Measurements from ENCODE around the gene GRK1.
A peak's percentile ranks its signal among the peaks of the same experiment; 100 is the strongest.
"Not testable (repeated sequence)": the region's sequence is repeated elsewhere in the genome, so short reads cannot be mapped to it uniquely, and the experiment has no call there.

GRK1 gene

GRCh38 chr13:113665597-113666328 is 1.3 kb upstream of the GRK1 start:
- no peak for DNase-seq (ENCODE audit: low read depth in 2 of 2)

GRCh38 chr13:113666329-113666670 is 719 bp upstream of the GRK1 start:
- no peak for DNase-seq (ENCODE audit: low read depth in 2 of 2)

DNA sequence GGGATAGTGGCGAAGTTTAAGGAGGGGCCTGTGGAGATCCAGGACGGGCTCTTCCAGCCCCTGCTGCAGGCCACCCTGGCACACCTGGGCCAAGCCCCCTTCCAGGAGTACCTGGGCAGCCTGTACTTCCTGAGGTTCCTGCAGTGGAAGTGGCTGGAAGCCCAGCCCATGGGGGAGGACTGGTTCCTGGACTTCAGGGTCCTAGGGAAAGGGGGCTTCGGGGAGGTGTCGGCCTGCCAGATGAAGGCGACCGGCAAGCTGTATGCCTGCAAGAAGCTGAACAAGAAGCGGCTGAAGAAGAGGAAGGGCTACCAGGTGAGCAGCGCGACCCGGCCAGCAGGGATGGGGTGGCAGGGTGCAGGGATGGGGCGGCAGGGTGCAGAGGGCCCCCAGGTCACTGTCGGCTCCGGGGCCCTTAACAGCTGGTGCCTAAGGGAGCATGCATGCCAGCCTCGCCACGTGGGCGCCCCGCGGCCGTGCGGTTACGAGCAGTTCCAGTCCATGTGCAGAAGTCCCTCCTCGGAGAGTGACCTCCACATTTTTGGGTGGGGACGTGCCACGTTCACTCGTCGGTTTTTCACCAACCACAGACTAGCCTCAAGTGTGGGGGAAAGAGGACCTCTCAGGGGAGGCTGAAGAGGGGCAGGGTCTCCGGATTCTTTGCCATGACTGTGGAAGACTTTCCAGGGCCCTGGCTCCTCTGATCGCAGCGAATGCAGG is 912 bp downstream of the GRK1 start:
- DNase-seq (ENCODE audit: low read depth in 2 of 2): no peak

- DNase-seq (ENCODE audit: low read depth in 2 of 2): no peak
Observed at GRCh38 chr13:113668491-113668971, 1.5 kb downstream of the GRK1 start.

DNA sequence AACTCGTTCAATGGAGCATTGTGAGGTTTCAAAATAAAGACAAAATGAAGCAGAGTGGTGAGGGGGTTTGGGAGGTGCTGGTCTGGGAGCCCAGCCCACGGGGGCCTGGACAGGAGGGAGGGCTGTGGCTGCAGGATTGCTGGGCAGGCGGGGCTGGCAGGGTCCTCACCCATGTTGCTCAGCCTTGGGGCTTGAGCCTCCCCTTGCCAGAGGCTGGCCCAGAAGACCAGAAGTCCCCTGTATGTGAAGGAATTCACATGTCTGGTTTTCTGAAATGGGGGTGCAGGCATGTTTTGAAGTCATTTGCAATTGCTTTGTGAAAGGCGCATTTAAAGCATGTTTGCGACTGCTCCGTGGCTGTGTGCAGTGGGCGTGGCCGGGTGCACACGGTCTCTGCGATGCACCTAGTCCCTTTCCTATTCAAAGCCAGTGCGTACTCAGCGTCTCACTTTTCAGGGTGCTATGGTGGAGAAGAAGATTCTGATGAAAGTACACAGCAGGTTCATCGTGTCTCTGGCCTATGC is 2.3 kb downstream of the GRK1 start:
- no peak for DNase-seq (ENCODE audit: low read depth in 2 of 2)

- no peak for DNase-seq (ENCODE audit: low read depth in 2 of 2)
Observed at GRCh38 chr13:113669755-113670341, 2.8 kb downstream of the GRK1 start.

- no peak for DNase-seq (ENCODE audit: low read depth in 2 of 2)
Observed at GRCh38 chr13:113670541-113670940, 3.5 kb downstream of the GRK1 start.

GRCh38 chr13:113671066-113672001 is 4.3 kb downstream of the GRK1 start:
- no peak for DNase-seq (ENCODE audit: low read depth in 2 of 2)

GRCh38 chr13:113672002-113672651 is 5.1 kb downstream of the GRK1 start:
- DNase-seq (ENCODE audit: low read depth in 2 of 2): no peak

GRCh38 chr13:113722921-113723320 is 55.9 kb downstream of the GRK1 start:
- DNase-seq (ENCODE audit: low read depth in 2 of 2): no peak

- DNase-seq (ENCODE audit: low read depth in 2 of 2): no peak
Observed at GRCh38 chr13:113723410-113724015, 56.5 kb downstream of the GRK1 start.

DNA sequence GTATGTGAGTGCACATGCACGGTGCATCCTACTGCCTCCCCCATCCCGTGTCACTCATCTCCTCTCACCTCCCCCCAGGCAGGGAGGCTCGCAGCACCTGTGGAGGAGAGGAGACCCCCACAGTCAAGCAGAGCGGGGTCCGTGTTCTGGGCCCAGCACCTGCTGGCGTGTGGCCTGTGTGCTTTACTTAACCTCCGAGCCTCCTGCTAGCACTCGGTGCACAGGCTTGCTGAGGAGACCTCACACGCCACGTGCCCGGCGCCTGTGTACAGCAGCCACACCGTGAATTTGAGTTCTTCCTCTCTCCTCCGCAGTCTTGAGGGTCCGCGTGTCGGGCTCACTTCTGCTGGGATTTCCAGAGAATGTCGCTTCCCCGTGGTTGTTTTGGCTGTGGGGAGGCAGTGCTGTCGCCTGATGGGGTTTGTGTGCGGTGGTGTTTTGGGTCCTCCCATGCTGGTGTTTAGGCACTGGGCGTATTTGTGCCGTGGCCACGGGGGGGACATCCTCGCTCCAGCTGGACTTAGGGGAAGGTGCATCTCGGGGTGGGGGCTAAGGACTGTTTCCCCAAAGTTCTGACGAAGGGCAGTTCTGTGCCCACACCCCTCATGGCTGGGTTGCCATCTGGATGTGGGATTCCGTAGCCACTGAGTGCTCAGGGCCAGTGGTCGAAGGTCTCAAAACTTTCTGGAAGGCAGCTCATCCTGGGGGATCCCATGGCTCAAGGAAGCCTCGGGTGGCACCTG is 57.2 kb downstream of the GRK1 start:
- no peak for DNase-seq (ENCODE audit: low read depth in 2 of 2)

GRCh38 chr13:113724780-113725315 is 57.8 kb downstream of the GRK1 start:
- DNase-seq (ENCODE audit: low read depth in 2 of 2): peak; percentile 70 to 76

DNA sequence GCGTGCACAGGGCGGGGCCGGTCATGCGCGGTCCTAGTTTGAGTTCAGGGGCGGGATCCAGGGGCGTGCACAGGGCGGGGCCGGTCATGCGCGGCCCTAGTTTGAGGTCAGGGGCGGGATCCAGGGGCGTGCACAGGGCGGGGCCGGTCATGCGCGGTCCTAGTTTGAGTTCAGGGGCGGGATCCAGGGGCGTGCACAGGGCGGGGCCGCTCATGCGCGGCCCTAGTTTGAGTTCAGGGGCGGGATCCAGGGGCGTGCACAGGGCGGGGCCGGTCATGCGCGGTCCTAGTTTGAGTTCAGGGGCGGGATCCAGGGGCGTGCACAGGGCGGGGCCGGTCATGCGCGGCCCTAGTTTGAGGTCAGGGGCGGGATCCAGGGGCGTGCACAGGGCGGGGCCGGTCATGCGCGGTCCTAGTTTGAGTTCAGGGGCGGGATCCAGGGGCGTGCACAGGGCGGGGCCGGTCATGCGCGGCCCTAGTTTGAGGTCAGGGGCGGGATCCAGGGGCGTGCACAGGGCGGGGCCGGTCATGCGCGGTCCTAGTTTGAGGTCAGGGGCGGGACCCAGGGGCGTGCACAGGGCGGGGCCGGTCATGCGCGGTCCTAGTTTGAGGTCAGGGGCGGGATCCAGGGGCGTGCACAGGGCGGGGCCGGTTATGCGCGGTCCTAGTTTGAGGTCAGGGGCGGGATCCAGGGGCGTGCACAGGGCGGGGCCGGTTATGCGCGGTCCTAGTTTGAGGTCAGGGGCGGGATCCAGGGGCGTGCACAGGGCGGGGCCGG is 58.5 kb downstream of the GRK1 start:
- peak; percentile 27 to 42 for DNase-seq (ENCODE audit: low read depth in 2 of 2)

DNA sequence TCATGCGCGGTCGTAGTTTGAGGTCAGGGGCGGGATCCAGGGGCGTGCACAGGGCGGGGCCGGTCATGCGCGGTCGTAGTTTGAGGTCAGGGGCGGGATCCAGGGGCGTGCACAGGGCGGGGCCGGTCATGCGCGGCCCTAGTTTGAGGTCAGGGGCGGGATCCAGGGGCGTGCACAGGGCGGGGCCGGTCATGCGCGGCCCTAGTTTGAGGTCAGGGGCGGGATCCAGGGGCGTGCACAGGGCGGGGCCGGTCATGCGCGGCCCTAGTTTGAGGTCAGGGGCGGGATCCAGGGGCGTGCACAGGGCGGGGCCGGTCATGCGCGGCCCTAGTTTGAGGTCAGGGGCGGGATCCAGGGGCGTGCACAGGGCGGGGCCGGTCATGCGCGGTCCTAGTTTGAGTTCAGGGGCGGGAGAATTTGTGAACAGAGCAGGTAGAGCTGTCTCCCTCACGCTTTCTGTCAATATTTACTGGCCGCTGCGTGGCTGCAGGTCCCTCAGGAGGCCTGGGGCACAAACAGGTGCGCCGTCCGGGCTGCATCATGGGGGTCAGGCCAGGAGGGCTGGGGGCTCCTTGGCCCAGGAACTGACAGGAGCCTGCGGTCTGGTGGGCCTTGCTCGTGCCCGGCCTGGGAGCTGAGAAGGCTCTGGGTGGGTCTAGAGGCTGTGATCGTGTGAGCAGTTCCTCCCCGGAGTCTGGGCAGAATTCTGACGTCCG is 59.2 kb downstream of the GRK1 start:
- not testable (repeated sequence) for DNase-seq (ENCODE audit: low read depth in 2 of 2)

- no peak for DNase-seq (ENCODE audit: low read depth in 2 of 2)
Observed at GRCh38 chr13:113726961-113727411, 60.0 kb downstream of the GRK1 start.

GRCh38 chr13:113728571-113729054 is 61.6 kb downstream of the GRK1 start:
- no peak for DNase-seq (ENCODE audit: low read depth in 2 of 2)
